Measurements from ENCODE around the gene ERICH6. TPM values are rescaled to one million over a fixed set of nuclear protein-coding genes. Genes with fewer than 3 reads are reported as not detected.

The ERICH6 gene
- total RNA-seq, 4 donors from 2014 or later: not detected

DNA sequence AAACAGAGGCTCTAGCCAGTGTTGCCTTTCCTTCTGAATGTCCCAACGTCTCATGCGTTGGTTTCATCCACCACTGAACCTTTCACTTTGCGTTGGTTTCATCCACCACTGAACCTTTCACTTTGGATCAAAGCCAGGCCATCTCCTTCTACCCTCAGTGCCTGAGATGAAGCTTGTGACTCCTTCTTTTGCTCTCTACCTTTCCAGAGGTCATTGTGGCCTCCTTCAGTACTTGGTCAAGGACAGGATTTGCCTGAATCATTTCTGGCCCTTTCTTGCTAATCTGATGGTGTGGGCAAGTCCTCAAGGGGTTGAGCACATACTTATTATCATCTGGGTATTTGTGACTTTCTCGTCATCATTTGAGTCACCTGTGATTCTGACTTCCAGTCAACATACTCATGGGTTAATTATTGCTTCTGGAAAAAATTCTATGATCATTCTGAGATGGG lies 50.6 kb downstream of the ERICH6 start:
- in situ Hi-C loops (cut with MboI; ENCODE audit: low pct_ligation_motif_present in 1 of 4, low pct_unique_long_range_greater_than_20kb in 1 of 4, low sequenced_read_pairs in 3 of 4) (no loop called here), intact Hi-C loops (cut with DNase I; ENCODE audit: low total_unique reads) (no loop called here)
- Histone ChIP-seq H3K4me1 (no peaks in the 10 kb centered on the region), H3K4me3 (no peak overlapping the region), H3K36me3 (no peaks in the 10 kb centered on the region), H3K27me3 (no peaks in the 10 kb centered on the region), H3K9me3 (no peaks in the 10 kb centered on the region), H3K27ac (no peak overlapping the region)
- TF ChIP-seq POLR2AphosphoS5 (IDR thresholded peaks at IDR 0.05) (no peak), POLR2A (IDR thresholded peaks at IDR 0.05) (no peak), CTCF (IDR thresholded peaks at IDR 0.05) (no peak), EP300 (IDR thresholded peaks at IDR 0.05; ENCODE audit: low read depth) (no peak)
- DNase-seq: no peak
- WGBS, 2 donors (ENCODE audit: low coverage in 1 of 2): 79 to 83% methylated on average over 3 to 4 of the region's 4 CpGs

DNA sequence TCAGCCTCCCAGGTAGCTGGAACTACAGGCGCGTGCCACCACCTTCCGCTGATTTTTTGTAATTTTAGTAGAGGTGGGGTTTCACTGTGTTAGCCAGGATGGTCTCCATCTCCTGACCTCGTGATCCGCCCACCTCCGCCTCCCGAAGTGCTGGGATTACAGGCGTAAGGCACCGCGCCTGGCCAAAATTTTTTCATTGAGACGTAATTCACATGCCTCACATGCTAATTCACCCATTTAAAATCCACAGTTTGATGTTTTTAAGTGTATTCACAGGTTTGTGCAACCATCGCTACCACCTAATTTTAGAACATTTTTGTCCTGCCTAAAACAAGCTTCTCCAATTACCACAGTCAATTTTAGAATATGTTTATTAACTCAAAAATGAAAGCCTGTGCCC lies 63.5 kb downstream of the ERICH6 start:
- no peaks in the 10 kb centered on the region for H3K9me3 ChIP-seq
- intact Hi-C loops (cut with DNase I; ENCODE audit: low total_unique reads): no loop called here
- no peak overlapping the region for H3K4me3 ChIP-seq
- no peaks in the 10 kb centered on the region for H3K36me3 ChIP-seq
- H3K27me3 ChIP-seq: no peaks in the 10 kb centered on the region
- in situ Hi-C loops (cut with MboI; ENCODE audit: low pct_ligation_motif_present in 1 of 4, low pct_unique_long_range_greater_than_20kb in 1 of 4, low sequenced_read_pairs in 3 of 4): no loop called here
- peaks cover 0 to 2% (median 0%) of the 10 kb centered on the region in 4 donors for H3K4me1 ChIP-seq
- WGBS, 2 donors (ENCODE audit: low coverage in 1 of 2): 96 to 98% methylated on average over 6 to 12 of the region's 12 CpGs
- H3K27ac ChIP-seq: no peak overlapping the region
- no peak for DNase-seq
- no peak for TF ChIP-seq POLR2A (IDR thresholded peaks at IDR 0.05)
- TF ChIP-seq EP300 (IDR thresholded peaks at IDR 0.05; ENCODE audit: low read depth): no peak
- TF ChIP-seq CTCF (IDR thresholded peaks at IDR 0.05): no peak
- TF ChIP-seq POLR2AphosphoS5 (IDR thresholded peaks at IDR 0.05): no peak

DNA sequence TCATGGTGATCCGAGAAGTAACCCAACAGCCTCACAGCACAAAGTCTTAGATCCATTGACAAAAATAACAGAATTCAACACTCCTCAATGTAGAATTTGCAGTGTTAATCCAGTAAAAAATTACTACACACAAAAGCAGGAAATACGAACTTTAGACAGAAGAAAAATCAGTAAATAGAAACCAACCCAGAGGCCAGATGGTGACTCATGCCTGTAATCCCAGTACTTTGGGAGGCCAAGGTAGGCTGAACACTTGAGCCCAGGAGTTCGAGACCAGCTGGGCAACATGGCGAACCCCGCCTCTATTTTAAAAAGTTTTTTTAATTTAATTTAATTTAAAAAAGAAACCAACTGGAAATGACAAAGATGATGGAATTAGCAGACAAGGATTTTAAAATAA lies 64.5 kb downstream of the ERICH6 start:
- TF ChIP-seq POLR2A (IDR thresholded peaks at IDR 0.05) (no peak), EP300 (IDR thresholded peaks at IDR 0.05; ENCODE audit: low read depth) (no peak), POLR2AphosphoS5 (IDR thresholded peaks at IDR 0.05) (no peak), CTCF (IDR thresholded peaks at IDR 0.05) (no peak)
- intact Hi-C loops (cut with DNase I; ENCODE audit: low total_unique reads): no loop called here

DNA sequence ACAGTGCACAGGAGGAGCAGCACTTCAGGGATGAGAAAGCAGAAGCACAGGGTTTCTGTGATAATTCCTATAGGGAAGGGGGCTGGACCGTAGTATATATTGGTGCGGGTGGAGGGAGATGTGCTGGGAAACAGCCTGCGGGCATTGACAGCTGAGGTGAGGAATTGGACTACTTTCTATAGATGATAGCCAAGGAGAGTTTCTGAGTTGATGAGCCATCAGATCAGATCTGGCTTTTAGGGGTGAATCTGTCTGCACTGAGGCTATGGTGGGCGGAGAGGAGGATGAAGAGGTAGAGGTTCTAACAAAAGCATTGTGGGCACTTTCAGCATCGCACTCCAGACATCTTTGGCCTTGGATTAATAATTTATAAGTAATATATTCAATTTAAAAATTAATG lies 67.5 kb downstream of the ERICH6 start:
- Histone ChIP-seq H3K27ac (no peak overlapping the region), H3K9me3 (no peaks in the 10 kb centered on the region), H3K27me3 (no peaks in the 10 kb centered on the region), H3K4me1 (peaks cover 0 to 7% (median 0%) of the 10 kb centered on the region in 4 donors), H3K36me3 (peaks cover 0 to 4% (median 0%) of the 10 kb centered on the region in 4 donors), H3K4me3 (no peak overlapping the region)
- WGBS, 2 donors (ENCODE audit: low coverage in 1 of 2): 90 to 94% methylated on average over 5 of the region's 5 CpGs
- in situ Hi-C loops (cut with MboI; ENCODE audit: low pct_ligation_motif_present in 1 of 4, low pct_unique_long_range_greater_than_20kb in 1 of 4, low sequenced_read_pairs in 3 of 4) (no loop called here), intact Hi-C loops (cut with DNase I; ENCODE audit: low total_unique reads) (no loop called here)
- TF ChIP-seq EP300 (IDR thresholded peaks at IDR 0.05; ENCODE audit: low read depth) (no peak), CTCF (IDR thresholded peaks at IDR 0.05) (no peak), POLR2A (IDR thresholded peaks at IDR 0.05) (no peak), POLR2AphosphoS5 (IDR thresholded peaks at IDR 0.05) (no peak)
- DNase-seq: no peak

More for the DNA sequence above, 64.5 kb downstream of the ERICH6 start:
- H3K4me1 ChIP-seq: peaks cover 0 to 7% (median 0%) of the 10 kb centered on the region in 4 donors
- no peaks in the 10 kb centered on the region for H3K9me3 ChIP-seq
- WGBS, 2 donors (ENCODE audit: low coverage in 1 of 2): 75 to 79% methylated on average over 4 to 5 of the region's 5 CpGs
- no peaks in the 10 kb centered on the region for H3K36me3 ChIP-seq
- in situ Hi-C loops (cut with MboI; ENCODE audit: low pct_ligation_motif_present in 1 of 4, low pct_unique_long_range_greater_than_20kb in 1 of 4, low sequenced_read_pairs in 3 of 4): no loop called here
- H3K4me3 ChIP-seq: no peak overlapping the region
- H3K27ac ChIP-seq: no peak overlapping the region
- H3K27me3 ChIP-seq: no peaks in the 10 kb centered on the region
- no peak for DNase-seq
